ENCODE data around the gene NFKBIZ.

NFKBIZ gene, protein sequence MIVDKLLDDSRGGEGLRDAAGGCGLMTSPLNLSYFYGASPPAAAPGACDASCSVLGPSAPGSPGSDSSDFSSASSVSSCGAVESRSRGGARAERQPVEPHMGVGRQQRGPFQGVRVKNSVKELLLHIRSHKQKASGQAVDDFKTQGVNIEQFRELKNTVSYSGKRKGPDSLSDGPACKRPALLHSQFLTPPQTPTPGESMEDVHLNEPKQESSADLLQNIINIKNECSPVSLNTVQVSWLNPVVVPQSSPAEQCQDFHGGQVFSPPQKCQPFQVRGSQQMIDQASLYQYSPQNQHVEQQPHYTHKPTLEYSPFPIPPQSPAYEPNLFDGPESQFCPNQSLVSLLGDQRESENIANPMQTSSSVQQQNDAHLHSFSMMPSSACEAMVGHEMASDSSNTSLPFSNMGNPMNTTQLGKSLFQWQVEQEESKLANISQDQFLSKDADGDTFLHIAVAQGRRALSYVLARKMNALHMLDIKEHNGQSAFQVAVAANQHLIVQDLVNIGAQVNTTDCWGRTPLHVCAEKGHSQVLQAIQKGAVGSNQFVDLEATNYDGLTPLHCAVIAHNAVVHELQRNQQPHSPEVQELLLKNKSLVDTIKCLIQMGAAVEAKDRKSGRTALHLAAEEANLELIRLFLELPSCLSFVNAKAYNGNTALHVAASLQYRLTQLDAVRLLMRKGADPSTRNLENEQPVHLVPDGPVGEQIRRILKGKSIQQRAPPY

DNA sequence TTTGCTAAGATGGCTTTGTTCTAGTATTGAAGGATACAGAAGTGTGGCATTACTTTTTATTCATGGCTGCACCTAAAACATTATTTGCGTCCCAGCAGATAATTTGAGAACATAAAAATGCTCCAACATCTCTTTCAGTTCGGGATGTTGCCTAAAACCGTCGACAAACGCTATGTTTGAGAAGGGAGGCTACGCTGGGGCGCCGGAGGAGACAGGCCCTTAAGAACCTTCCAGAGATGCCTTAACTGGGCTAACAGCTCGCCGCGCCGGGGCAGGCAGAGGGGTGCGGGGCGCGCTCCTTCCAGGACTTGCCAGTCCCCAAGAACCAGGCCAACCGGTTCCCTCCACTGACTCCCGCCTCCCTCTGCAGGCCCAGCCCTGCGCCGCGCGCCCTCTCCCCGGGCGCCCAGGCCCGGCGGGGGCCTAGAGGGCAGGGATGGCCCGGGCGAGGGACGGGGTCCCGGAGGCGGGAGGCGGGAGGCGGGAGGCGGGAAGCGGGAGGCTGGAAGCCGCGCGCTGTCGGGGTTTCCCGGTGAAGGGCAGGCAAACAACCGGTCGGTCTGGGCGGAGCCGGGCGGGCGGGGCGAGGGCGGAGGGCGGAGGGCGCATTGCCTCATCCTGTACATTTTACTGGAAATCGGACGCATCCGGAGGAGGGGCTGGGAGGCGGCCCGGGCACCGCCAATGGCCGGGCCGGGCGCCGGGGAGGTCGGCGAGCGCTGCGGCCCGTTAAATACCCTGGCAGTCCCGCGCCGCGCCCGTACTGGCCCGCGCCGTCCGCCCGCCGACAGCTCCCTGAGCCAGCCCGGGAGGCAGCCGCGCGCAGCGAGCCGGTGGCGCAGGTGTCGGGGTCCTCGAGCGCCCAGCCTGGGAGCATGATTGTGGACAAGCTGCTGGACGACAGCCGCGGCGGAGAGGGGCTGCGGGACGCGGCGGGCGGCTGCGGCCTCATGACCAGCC is at the start of gene NFKBIZ:
NFKBIZ (plus strand) TSS at position 761 of the 960 bp plus-strand sequence; CDS start at position 876, 115 bp downstream.
- DNase-seq (ENCODE audit: low read depth in 2 of 2): peak; percentile 86 to 94

DNA sequence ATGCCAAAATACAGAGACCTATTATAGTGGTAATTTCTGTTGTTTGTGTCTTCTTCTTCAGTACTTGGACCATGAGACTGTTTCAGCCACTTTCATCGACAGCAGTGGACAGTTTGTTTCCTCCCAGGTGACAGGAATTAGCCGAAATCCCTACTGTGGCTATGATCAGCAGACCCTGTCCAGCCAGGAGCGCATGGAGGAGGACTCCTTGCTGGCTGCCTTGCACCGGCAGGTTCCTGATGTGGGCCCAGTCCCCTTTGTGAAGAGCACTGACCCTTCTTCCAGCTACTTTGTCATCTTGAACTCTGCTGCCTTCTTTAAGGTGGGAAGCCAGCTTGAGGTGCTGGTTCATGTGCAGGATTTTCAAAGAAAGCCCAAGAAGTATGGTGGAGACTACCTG is 48.1 kb upstream of the NFKBIZ start:
- no peak for DNase-seq (ENCODE audit: low read depth in 2 of 2)

DNA sequence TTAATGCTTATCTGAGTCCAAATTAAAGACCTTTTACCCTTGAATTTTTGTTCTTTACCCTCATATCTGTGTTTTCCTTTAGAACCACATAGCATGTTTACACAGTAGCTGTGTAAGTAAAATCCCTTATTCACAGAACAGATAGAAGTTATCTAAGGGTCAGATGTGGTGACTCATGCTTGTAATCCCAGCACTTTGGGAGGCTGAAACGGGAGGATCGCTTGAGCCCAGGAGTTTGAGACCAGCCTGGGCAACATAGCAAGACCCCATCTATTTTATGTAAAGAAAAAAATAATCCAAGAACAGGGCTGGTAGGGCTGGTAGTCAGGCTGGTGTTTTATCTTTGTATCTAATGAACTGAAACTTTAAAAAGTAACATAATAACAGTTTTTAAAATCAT is 47.1 kb upstream of the NFKBIZ start:
- no peak for DNase-seq (ENCODE audit: low read depth in 2 of 2)

DNA sequence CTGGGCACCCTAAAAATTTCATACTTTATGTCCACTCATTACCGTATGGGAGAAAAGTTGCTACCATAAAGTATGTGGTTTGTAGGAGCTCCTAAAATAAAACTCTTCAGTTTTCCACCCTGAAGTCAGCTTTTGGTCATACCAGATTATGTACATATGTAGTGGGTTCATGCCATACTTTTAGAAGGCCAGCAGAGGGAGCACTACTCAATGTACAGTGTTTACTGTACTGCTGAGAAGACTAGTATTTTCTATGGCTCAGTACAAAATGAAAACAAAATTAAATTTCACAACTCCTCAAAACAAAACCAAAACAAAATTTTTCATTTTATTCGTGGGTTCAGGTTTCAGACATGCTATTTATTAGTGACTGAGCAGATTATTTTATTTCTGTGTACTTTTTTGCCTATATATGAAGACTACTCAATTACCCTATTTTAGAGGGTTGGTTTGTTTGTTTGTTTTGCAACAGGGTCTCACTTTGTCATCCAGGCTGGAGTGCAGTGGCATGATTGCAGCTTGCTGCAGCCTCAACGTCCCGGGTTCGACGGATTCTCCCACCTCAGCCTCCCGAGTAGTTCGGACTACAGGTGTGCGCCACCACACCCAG is 46.0 kb upstream of the NFKBIZ start:
- DNase-seq (ENCODE audit: low read depth in 2 of 2): peak in 1 of 2 donors; percentile 34

DNA sequence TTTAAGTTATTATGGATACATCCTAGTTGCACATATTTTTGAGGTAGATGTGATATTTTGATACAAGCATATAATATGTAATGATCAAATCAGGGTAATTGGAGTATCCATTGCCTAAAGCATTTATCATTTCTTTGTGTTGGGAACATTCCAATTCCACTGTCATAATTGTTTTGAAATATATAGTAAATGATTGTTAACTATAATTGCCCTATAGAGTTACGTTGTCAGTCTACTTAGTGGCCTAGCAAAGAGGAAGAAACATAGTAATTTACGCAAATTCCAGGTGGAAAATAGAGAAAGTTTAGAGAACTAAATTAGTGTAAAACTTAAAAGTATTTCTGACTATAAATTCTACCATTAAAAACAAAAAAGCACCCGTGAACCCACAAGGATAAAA is 45.4 kb upstream of the NFKBIZ start:
- DNase-seq (ENCODE audit: low read depth in 2 of 2): no peak

DNA sequence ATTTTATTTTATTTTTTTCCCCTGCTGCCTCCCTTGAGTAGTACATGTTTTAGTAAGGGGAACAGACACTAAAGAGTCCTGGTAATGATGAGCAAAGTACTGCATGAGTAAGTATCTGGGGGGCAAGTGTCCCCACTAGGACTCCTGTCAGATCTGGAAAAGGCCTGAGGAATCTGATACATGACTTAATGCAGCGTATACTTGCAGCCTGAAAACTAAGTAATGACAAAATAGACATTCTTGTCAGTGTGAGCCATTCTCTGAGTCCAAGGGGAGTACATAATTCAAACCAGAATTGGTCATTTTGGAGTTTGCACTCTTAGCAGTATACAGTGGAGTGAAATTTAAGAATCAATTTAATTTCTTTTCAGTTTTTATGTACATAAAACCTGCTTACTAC is 42.8 kb upstream of the NFKBIZ start:
- DNase-seq (ENCODE audit: low read depth in 2 of 2): no peak

DNA sequence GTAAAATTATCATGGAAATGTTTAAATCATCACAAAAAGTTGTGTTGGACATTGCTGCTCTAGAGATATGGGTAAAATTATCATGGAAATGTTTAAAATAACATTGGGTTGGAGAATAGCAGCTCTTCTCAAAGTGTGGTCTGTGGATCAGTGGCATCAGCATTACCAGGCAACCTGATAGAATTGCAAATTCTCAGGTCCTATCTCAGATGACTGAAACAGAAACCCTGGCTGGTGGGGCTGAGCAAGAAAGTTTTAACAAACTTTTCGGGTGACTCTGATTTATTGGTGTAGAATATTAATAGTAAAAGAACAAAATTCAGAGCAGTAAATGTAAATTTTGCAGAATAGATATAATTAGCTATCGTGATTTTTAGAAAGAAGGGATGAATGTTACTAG is 41.4 kb upstream of the NFKBIZ start:
- no peak for DNase-seq (ENCODE audit: low read depth in 2 of 2)

DNA sequence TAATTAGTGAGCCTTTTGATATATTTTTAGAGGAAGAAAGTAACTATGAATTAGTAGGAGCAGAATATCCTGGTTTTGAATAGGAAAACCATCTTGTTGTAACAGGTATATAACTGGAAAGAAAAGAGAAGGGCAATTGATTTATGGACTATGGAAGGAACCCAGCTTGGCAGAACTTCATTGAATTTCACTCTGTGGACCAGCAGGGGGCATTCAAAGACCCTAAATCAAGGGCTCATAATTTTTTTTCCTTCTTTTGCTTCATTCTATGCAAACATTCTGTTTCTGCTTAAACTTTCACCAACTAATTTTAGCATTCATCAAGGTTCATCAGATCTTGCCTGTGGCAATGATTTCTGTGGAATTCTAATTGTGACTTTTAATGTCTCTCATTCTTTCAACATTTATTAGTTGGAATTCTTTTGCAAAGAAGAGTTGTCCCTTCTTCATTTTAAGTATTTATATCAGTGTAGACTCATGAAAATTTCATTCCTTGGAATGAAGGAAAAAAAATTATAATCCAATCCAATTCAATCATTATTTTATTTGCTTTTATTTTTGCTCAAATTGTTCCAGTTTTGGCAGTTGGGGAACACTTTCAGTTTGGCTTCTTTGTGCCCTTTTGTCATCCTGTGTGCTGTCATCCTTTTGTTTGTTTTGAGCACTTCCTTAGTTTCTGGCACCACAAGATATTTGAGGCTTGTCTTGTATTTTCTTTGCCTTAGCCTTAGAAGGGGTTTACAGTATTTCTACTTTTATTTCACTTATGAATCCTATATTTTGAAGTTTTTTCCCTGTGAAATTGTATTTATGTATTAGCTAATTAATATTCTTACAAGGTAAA is 39.9 kb upstream of the NFKBIZ start:
- no peak for DNase-seq (ENCODE audit: low read depth in 2 of 2)

DNA sequence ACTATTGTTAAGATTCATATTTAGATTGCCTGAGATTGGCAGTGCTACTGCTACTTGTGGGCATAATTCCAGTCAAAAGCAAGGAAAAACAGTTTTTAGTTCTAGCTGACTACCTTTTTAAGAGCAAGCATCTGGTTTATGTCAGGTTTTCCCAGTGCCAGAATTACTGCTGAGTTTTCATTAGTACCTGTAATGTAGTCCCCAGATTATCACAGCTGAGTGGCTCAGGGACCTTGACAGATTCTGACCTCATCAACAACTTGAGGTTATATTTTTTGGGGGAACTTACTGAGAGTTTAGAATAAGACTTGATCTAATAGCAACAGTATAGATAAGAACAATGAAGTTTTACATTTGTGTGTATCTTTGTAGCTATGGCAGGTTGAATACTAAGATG is 39.3 kb upstream of the NFKBIZ start:
- DNase-seq (ENCODE audit: low read depth in 2 of 2): no peak

DNA sequence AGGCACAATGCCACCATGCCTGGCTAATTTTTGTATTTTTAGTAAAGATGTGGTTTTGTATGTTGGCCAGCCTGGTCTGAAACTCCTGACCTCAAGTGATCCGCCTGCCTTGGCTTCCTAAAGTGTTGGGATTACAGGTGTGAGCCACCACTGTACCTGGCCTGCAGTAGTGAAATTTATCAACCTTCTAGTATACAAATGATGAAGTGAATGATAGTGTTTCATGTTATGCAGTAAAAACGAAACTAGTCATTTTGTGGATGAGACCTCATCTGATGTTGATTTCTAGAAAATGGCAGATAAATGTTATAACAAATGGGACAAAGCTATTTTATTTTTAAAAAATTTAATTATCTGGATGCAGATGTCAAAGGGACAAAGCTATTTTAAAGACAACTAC is 37.4 kb upstream of the NFKBIZ start:
- no peak for DNase-seq (ENCODE audit: low read depth in 2 of 2)

DNA sequence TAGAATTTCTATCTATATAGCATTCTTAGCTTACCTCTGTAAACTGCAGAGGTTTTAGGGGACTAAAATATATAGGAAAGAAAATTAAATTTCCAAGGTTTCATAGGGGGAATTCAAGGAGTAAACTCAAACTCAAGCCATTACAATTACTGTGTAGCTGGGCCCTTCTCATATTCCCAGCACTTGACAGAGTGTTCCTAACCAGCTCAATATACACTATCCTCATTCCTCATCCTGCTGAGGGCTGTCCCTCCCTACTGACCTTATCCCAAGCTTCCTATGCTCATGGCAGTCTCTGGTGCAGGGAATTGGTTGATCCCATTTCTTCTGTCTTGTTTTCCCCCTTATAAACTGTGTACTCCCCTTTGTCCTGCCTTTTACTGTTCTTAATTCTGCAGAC is 36.4 kb upstream of the NFKBIZ start:
- no peak for DNase-seq (ENCODE audit: low read depth in 2 of 2)

DNA sequence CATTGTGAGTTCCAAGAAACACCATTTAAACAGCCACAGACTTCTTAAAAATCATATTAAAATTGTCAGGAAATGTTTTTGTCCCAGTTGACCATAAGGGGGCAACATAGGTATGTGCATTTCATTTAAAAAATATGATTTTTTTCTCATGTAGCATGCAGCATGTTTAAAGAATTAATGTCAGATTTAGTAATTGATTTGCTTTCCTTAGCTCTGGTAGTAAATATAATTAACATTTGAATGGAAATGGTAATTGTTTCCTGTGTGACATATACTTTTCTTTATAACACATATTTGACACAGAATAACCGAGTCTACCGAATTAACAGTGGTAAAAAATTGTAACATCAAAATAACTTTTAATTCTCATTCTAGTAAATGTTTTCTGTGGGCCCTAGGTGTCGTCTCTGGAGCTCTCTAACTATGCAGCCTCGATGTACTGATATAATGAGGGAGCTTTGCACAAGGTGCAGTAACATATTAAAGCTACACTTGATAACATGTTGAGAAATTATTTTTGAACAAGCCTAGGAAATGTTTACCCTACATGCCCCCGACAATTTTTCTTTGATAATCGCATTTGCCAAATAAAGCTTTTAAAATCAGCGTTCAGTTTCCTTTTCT is 35.4 kb upstream of the NFKBIZ start:
- no peak for DNase-seq (ENCODE audit: low read depth in 2 of 2)

DNA sequence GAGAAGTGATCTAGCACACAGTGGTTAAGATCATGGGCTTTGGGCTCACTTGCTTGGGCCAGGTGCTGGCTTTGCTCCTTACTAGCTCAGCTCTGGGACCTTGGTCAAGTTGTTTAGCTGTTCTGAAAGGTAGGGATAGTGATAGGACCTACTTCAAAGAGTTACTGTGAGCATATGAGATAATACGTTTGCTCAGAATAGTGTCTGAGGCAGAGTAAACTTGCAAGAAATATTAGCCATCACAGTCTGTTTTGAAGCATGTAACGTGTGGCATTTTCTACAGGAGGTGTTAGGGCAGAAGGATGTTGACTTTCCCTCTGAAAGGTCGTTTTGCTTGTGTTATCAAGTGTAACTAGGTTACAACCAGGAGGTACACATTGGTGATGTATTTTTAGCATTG is 34.5 kb upstream of the NFKBIZ start:
- no peak for DNase-seq (ENCODE audit: low read depth in 2 of 2)

DNA sequence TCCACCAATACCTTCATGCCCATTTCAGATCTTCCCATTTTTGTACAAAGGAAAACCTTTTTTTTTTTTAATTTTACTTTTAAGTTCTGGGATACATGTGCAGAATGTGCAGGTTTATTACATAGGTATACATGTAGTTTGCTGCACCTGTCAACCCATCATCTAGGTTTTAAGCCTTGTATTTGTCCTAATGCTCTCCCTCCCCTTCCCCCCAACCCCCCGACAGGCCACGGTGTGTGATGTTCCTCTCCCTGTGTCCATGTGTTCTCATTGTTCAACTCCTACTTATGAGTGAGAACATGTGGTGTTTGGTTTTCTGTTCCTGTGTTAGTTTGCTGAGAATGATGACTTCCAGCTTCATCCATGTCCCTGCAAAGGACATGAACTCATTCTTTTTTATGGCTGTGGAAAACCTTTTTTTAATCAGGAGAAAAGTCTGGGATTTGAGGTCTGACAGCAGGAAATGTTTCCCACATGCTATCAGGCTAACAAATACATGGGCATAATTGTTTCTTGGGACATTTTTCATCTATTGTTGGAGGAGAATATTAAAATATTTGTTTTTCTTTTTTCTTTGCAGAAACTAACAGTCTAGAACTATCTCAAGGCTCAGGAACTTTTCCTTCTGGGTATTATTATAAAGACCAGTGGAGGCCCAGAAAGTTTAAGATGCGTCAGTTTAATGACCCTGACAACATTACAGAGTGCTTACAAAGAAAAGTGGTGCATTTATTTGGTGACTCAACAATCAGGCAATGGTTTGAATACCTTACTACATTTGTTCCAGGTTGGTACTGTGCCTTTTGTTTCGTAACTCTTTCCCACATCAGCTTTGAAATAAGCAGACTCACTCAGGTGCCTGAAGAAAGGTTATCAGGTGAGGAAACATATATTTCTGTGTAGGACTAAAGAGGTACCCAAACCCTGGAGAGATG is 32.8 kb upstream of the NFKBIZ start:
- no peak for DNase-seq (ENCODE audit: low read depth in 2 of 2)

DNA sequence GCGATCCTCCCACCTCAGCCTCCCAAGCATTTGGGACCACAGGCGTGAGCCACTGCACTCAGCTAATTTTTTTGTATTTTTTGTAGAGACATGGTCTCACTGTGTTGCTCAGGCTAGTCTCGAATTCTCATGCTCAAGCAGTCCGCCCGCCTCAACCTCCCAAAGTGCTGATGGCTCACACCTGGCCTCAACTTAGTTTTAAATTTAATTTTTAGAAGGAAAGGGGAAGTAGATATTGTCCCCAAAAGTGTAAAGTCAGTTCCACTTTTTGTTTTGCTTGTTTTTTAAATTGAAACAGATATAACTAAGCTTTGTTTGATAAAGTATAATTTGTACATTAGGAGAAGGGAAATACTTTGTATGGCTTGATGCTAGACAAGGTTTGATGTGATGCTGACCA is 31.3 kb upstream of the NFKBIZ start:
- no peak for DNase-seq (ENCODE audit: low read depth in 2 of 2)

DNA sequence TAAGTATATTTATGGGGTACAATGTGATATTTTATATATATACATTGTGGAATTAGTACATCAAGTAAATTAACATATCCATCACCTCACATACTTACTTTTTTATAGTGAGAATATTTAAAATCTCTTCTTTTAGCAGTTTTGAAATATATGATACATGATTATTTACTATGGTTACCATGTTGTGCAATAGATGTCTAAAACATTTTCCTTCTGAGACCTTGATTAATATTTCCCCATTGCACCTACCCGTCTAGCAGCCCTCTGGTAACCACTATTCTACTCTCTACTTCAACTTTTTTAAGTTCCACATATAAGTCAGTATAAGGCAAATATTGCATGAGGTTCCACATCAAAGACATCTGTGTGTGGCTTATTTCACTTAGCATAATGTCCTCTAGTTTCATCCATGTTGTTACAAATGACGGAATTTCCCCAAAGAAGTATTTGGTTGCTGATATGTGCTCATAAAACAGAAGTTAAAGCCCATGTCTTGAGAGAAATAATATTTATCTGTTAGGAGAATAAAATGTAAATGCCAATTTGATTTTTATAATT is 29.6 kb upstream of the NFKBIZ start:
- DNase-seq (ENCODE audit: low read depth in 2 of 2): no peak

DNA sequence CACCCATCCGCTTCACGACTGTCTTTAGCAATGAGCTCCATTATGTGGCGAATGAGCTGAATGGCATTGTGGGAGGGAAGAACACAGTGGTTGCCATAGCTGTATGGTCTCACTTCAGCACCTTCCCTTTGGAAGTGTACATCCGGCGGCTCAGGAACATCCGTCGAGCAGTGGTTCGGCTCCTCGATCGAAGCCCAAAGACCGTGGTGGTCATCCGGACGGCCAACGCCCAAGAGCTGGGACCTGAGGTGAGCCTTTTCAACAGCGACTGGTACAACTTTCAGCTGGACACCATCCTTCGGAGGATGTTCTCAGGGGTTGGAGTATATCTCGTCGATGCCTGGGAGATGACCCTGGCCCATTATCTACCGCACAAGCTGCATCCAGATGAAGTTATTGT is 27.8 kb upstream of the NFKBIZ start:
- DNase-seq (ENCODE audit: low read depth in 2 of 2): no peak

DNA sequence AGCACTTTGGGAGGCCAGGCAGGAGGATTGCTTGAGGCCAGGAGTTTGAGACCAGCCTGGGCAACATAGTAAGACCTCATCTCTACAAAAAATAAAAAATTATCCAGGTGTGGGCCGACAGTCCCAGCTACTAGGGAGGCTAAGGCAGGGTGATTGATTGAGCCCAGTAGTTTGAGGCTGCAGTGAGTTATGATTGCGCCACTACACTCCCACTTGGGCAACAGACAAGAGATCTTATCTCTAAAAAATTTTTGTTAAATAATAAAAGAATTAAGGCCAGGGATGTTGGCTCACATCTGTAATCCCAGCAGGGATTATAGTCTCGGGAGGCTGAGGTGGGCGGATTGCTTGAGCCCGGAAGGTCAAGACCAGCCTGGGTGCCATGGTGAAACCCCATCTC is 25.8 kb upstream of the NFKBIZ start:
- no peak for DNase-seq (ENCODE audit: low read depth in 2 of 2)

DNA sequence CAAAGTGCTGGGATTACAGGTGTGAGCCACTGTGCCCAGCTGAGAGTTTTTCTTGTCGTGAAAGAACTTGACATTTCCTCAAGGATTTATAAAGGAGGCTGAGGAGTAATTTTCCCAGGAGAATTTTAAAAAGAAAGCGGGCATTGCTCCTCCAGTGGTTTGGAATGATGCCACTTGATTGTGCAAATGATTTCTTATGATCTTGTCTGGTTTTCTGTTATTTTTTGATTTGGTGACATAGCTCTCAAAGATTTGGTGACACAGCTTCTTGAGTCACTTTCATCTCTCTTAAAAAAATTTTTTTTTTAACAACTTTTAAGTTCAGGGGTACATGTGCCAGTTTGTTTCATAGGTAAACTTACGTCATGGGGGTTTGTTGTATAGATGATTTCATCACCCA is 24.6 kb upstream of the NFKBIZ start:
- no peak for DNase-seq (ENCODE audit: low read depth in 2 of 2)

Data from stimulated activated CD4-positive, alpha-beta T cell treated with anti-CD3 and anti-CD28 coated beads, Interleukin-4, amount 100 ng/mL, for 48 hours (primary cell).